ENCODE results near the gene EFHC1.

GRCh38 chr6:52534363-52534762, 114.2 kb downstream of the EFHC1 start:
- TF ChIP-seq CTCF (IDR thresholded peaks at IDR 0.05) (no peak), EP300 (IDR thresholded peaks at IDR 0.05) (no peak), POLR2AphosphoS5 (IDR thresholded peaks at IDR 0.05) (no peak), POLR2A (IDR thresholded peaks at IDR 0.05) (no peak)
